DND-41 (cell line): ENCODE results near the gene PSMC1.

Source experiments
- ATAC-seq: fragments of 200-7000 bp; cut with Tn5 transposase; 3 replicates; pipeline ENCODE4 v1.9.1; 2021; ENCODE audit warnings: low read depth; ENCODE audit not compliant: insufficient read depth
- DNase-seq: peaks from one replicate; pipeline ENCODE4 v3.0.0-alpha.2; 2020
- H2AFZ ChIP-seq: 2 replicates; pipeline ENCODE4 v1.6.0; 2012; ENCODE audit warnings: low read depth, low read length
- H3K27ac ChIP-seq: 2 replicates; pipeline ENCODE4 v1.5.1; 2012; ENCODE audit warnings: low read length, inconsistent platforms
- H3K27me3 ChIP-seq: fragments of 200-600 bp; sonication (generic); 2 replicates; pipeline ENCODE4 v1.6.0; 2012; ENCODE audit warnings: low read length, mild to moderate bottlenecking, inconsistent platforms; ENCODE audit not compliant: insufficient read depth, poor library complexity
- H3K36me3 ChIP-seq: 2 replicates; pipeline ENCODE4 v1.5.1; 2012; ENCODE audit warnings: low read length, inconsistent platforms; ENCODE audit not compliant: insufficient read depth
- H3K4me1 ChIP-seq: 2 replicates; pipeline ENCODE4 v1.5.1; 2012; ENCODE audit warnings: mild to moderate bottlenecking, low read length; ENCODE audit not compliant: insufficient read depth
- H3K4me2 ChIP-seq: 2 replicates; pipeline ENCODE4 v1.6.0; 2012; ENCODE audit warnings: mild to moderate bottlenecking, moderate library complexity, low read length, inconsistent platforms; ENCODE audit not compliant: insufficient read depth
- H3K4me3 ChIP-seq, 2 experiments: fragments of 200-600 bp in 1 of 2; shearing (Covaris generic) in 1 of 2; 2 replicates each; pipeline ENCODE4 v1.5.1; 2012 to 2016; ENCODE audit warnings: inconsistent platforms in 2 of 2, low read length in 2 of 2, mild to moderate bottlenecking in 2 of 2, low read depth in 1 of 2, moderate library complexity in 1 of 2
- H3K79me2 ChIP-seq: 2 replicates; pipeline ENCODE4 v1.6.0; 2012; ENCODE audit warnings: low read length, inconsistent platforms; ENCODE audit not compliant: insufficient read depth
- H3K9ac ChIP-seq: 2 replicates; pipeline ENCODE4 v1.6.0; 2012; ENCODE audit warnings: low read depth, mild to moderate bottlenecking, inconsistent platforms, low read length, moderate library complexity
- H3K9me3 ChIP-seq: 2 replicates; pipeline ENCODE4 v1.5.1; 2012; ENCODE audit warnings: low read length, moderate library complexity, mild to moderate bottlenecking, inconsistent platforms; ENCODE audit not compliant: insufficient read depth, severe bottlenecking
- H4K20me1 ChIP-seq: 2 replicates; pipeline ENCODE4 v1.6.0; 2012; ENCODE audit warnings: low read length; ENCODE audit not compliant: insufficient read depth
- EZH2 ChIP-seq: IDR thresholded peaks from 3 replicates; pipeline ENCODE4 v1.6.1; 2012; ENCODE audit warnings: borderline replicate concordance, low read depth, mild to moderate bottlenecking, moderate library complexity, low read length, inconsistent platforms; ENCODE audit not compliant: severe bottlenecking
- TF ChIP-seq, protein P1 (sequence below): IDR thresholded peaks from 2 replicates; pipeline ENCODE4 v1.5.1; 2012; ENCODE audit warnings: borderline replicate concordance, low read length, moderate library complexity, mild to moderate bottlenecking; ENCODE audit not compliant: poor library complexity, severe bottlenecking; ENCODE audit errors: extremely low read depth

PSMC1 gene

DNA sequence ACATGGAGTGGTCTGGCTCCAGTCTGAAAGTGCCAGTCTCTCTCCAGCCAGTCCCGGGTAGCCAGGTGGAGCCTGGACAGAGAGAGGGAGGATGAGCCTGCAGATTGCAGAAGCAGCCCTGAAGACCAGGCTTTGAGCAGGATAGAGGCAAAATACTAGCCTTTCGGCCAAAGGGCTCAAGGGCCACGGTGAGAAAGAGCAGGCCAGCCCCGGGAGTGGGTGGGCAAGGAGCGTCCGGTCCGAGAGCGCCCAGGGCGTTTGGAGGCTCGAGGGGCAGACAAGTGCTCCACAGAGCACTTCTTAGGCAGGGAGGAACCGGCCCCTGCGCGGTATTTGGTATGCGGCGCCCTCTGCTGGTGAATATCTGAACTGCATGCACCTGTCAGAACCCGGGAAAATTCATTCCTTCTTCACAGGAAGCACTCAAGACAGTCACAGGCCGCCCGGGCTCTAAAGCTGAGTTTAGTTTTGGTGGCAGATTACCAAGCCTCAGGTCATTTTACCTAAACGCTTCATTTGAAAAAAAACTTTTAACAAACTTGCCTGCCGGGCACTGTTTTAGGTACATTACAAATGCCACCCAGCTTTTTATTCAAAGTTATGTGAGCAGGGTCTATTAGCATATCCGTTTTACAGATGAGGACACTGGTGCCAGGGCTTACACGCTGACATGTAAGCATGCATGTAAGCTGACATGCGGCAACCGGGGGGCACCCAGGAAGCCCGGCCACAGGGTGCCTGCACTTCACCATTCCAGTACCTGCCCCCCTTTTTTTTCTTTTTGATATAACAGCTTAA is 21.0 kb upstream of the PSMC1 start:
- ATAC-seq (peak; percentile 92), DNase-seq (peak; percentile 76)
- no peaks in the 10 kb centered on the region for H3K79me2 ChIP-seq
- no peaks in the 10 kb centered on the region for H3K36me3 ChIP-seq
- TF ChIP-seq, protein P1, sequence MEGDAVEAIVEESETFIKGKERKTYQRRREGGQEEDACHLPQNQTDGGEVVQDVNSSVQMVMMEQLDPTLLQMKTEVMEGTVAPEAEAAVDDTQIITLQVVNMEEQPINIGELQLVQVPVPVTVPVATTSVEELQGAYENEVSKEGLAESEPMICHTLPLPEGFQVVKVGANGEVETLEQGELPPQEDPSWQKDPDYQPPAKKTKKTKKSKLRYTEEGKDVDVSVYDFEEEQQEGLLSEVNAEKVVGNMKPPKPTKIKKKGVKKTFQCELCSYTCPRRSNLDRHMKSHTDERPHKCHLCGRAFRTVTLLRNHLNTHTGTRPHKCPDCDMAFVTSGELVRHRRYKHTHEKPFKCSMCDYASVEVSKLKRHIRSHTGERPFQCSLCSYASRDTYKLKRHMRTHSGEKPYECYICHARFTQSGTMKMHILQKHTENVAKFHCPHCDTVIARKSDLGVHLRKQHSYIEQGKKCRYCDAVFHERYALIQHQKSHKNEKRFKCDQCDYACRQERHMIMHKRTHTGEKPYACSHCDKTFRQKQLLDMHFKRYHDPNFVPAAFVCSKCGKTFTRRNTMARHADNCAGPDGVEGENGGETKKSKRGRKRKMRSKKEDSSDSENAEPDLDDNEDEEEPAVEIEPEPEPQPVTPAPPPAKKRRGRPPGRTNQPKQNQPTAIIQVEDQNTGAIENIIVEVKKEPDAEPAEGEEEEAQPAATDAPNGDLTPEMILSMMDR = peak; percentile 95
- no peak for TF ChIP-seq EZH2
- peak overlapping the region; percentile 42 for H3K4me2 ChIP-seq
- H3K27ac ChIP-seq = no peak overlapping the region
- H3K4me3 ChIP-seq = peak overlapping the region in 1 of 2 experiments; percentile 21; a peak in 2 of 4 replicates
- no peaks in the 10 kb centered on the region for H4K20me1 ChIP-seq
- no peaks in the 10 kb centered on the region for H3K27me3 ChIP-seq
- H2AFZ ChIP-seq = peak overlapping the region; percentile 53
- peaks cover 29% of the 10 kb centered on the region for H3K9me3 ChIP-seq
- H3K4me1 ChIP-seq = peaks cover 13% of the 10 kb centered on the region
- H3K9ac ChIP-seq = peak overlapping the region; percentile 7; the same call in 1 of the 2 replicates

DNA sequence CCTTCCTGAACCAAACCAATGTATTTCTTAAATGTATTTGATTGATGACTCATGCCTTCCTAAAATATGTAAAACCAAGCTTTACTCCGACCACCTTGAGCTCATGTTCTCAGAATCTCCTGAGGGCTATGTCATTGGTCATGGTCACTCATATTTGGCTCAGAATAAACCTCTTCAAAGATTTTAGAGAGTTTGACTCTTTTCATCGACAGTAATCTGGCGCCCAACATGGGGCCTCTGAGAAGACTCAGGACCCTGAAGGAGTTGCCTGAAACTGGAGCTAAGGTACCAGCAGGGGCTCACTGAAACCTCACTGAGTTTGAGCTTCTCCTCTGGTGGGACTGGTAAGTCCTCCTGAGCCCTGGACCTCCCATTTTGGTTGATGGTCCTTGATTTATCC is 17.2 kb upstream of the PSMC1 start:
- no peaks in the 10 kb centered on the region for H3K79me2 ChIP-seq
- DNase-seq (peak; percentile 23), ATAC-seq (no peak)
- no peaks in the 10 kb centered on the region for H4K20me1 ChIP-seq
- TF ChIP-seq, protein P1 = no peak
- no peak for TF ChIP-seq EZH2
- H3K4me3 ChIP-seq = no peak overlapping the region
- peaks cover 13% of the 10 kb centered on the region for H3K4me1 ChIP-seq
- no peaks in the 10 kb centered on the region for H3K27me3 ChIP-seq
- no peak overlapping the region for H3K4me2 ChIP-seq
- H3K27ac ChIP-seq = no peak overlapping the region
- H3K36me3 ChIP-seq = no peaks in the 10 kb centered on the region
- H3K9me3 ChIP-seq = peaks cover 37% of the 10 kb centered on the region
- H3K9ac ChIP-seq = no peak overlapping the region
- H2AFZ ChIP-seq = no peak overlapping the region

DNA sequence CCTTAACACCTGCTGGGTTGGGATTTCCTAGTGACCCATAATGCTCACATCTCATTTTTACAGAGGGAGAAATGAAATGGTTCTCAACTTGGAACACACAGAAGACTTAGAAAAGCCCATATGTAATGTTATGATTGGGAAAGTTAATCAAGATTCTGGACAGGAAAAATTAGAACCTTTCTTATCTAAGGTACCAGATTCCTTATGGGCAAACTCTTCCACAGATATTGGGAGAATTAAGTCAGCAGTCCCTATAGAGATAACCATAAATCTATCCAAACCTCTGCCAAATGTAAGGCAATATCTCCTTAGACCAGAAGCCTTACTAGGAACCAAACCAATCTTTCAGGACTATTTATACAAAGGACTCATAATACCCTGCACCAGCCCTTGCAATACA is 13.9 kb upstream of the PSMC1 start:
- Histone ChIP-seq H3K27ac (no peak overlapping the region), H3K27me3 (no peaks in the 10 kb centered on the region), H3K79me2 (no peaks in the 10 kb centered on the region), H3K4me3 (no peak overlapping the region), H3K9ac (no peak overlapping the region), H3K36me3 (no peaks in the 10 kb centered on the region), H2AFZ (no peak overlapping the region), H4K20me1 (no peaks in the 10 kb centered on the region), H3K4me1 (no peaks in the 10 kb centered on the region), H3K9me3 (peaks cover 35% of the 10 kb centered on the region), H3K4me2 (no peak overlapping the region)
- no peak for TF ChIP-seq EZH2
- TF ChIP-seq, protein P1 = no peak
- DNase-seq (no peak), ATAC-seq (no peak)
